B cell (primary cell): ENCODE measurements around the gene POMT1. TPM values are rescaled to one million over a fixed set of nuclear protein-coding genes. Genes with fewer than 3 reads are reported as not detected.
"Not testable (repeated sequence)": the region's sequence is repeated elsewhere in the genome, so short reads cannot be mapped to it uniquely, and the experiment has no call there.

Source experiments
- ATAC-seq: fragments of 200-7000 bp; cut with Tn5 transposase; one replicate; pipeline ENCODE4 v1.10.0; 2021; ENCODE audit warnings: low read depth, mild to moderate bottlenecking, moderate number of reproducible peaks, moderate library complexity
- CTCF ChIA-PET: fragments of 350-600 bp; sonication (Branson Sonifier 250); formaldehyde crosslinking; loops from one replicate; lab custom pipeline; 2021; ENCODE audit warnings: antibody characterized with exemption, inconsistent platforms; lab: Charles Lee
- POLR2A ChIA-PET: fragments of 350-600 bp; sonication (Branson Sonifier 250); formaldehyde crosslinking; loops from one replicate; lab custom pipeline; 2021; ENCODE audit warnings: antibody characterized with exemption; lab: Charles Lee
- DNase-seq: peaks from one replicate; pipeline ENCODE4 v3.0.0; 2013
- H2AFZ ChIP-seq: 2 replicates; pipeline ENCODE4 v1.6.1; 2012; ENCODE audit warnings: mild to moderate bottlenecking, low read depth, low read length; ENCODE audit not compliant: insufficient read depth, poor library complexity, severe bottlenecking
- H3K27ac ChIP-seq, 2 donors: 1 replicate in 1 of 2; 2 replicates in 1 of 2; pipeline ENCODE4 v1.5.1; 2012 to 2013; ENCODE audit warnings: low read length in 2 of 2, mild to moderate bottlenecking in 2 of 2, moderate library complexity in 1 of 2
- H3K27me3 ChIP-seq, 4 experiments: fragments of 200-600 bp in 1 of 4; sonication (generic) in 1 of 4; replicated peaks in 1 of 4; 1 replicate in 2 of 4; 2 replicates in 2 of 4; pipeline versions ENCODE4 v1.6.1 to v1.7.0; 2013 to 2016; ENCODE audit warnings: low read length in 3 of 4, mild to moderate bottlenecking in 2 of 4, mixed read lengths in 1 of 4, moderate library complexity in 1 of 4; ENCODE audit not compliant: insufficient read depth in 4 of 4, control insufficient read depth in 3 of 4; ENCODE audit errors: control extremely low read depth in 1 of 4
- H3K36me3 ChIP-seq, 2 experiments: replicated peaks in 1 of 2; 1 replicate in 1 of 2; 2 replicates in 1 of 2; pipeline versions ENCODE4 v1.6.1 to v1.7.1; 2013; ENCODE audit warnings: low read length in 1 of 2; ENCODE audit not compliant: insufficient read depth in 2 of 2, control insufficient read depth in 1 of 2; ENCODE audit errors: control extremely low read depth in 1 of 2, extremely low read depth in 1 of 2
- H3K4me1 ChIP-seq, 2 donors: fragments of 200-600 bp in 1 of 2; sonication (generic) in 1 of 2; 1 replicate in 1 of 2; 2 replicates in 1 of 2; pipeline versions ENCODE4 v1.5.1 to v1.6.1; 2013 to 2017; ENCODE audit warnings: low read length in 2 of 2; ENCODE audit not compliant: control insufficient read depth in 2 of 2, insufficient read depth in 2 of 2
- H3K4me2 ChIP-seq: replicated peaks from 2 replicates; pipeline ENCODE3; 2012; ENCODE audit warnings: mild to moderate bottlenecking, low read depth, low read length; ENCODE audit not compliant: poor library complexity, severe bottlenecking
- H3K4me3 ChIP-seq, 5 experiments: fragments of 200-600 bp in 1 of 5; sonication (generic) in 1 of 5; 1 replicate in 3 of 5; 2 replicates in 2 of 5; pipeline versions ENCODE4 v1.5.1 to v1.7.0; 2011 to 2016; ENCODE audit warnings: low read length in 4 of 5, mild to moderate bottlenecking in 4 of 5, low read depth in 2 of 5, control low read depth in 1 of 5, moderate library complexity in 1 of 5; ENCODE audit not compliant: insufficient read depth in 1 of 5; ENCODE audit errors: control extremely low read depth in 1 of 5, extremely low read depth in 1 of 5
- H3K79me2 ChIP-seq: fragments of 200-600 bp; sonication (generic); one replicate; pipeline ENCODE4 v1.6.0; 2016; ENCODE audit warnings: low read length; ENCODE audit not compliant: control insufficient read depth, insufficient read depth
- H3K9ac ChIP-seq: fragments of 200-600 bp; sonication (generic); 2 replicates; pipeline ENCODE4 v1.6.1; 2017; ENCODE audit warnings: mild to moderate bottlenecking, low read length, moderate library complexity
- H3K9me3 ChIP-seq, 3 donors: one replicate each; pipeline versions ENCODE4 v1.6.1 to v1.7.1; 2013; ENCODE audit warnings: low read length in 2 of 3; ENCODE audit not compliant: control insufficient read depth in 2 of 3, insufficient read depth in 1 of 3; ENCODE audit errors: control extremely low read depth in 1 of 3
- H4K20me1 ChIP-seq: 2 replicates; pipeline ENCODE4 v1.6.0; 2012; ENCODE audit warnings: mild to moderate bottlenecking, low read length; ENCODE audit not compliant: insufficient read depth, control insufficient read depth, poor library complexity, severe bottlenecking
- H3K27ac Mint-ChIP-seq: one replicate; pipeline ENCODE4 v1.8.0; 2021; ENCODE audit warnings: mixed read lengths
- H3K27me3 Mint-ChIP-seq: one replicate; pipeline ENCODE4 v1.8.0; 2021; ENCODE audit warnings: mixed read lengths
- H3K4me1 Mint-ChIP-seq: one replicate; pipeline ENCODE4 v1.8.0; 2021; ENCODE audit warnings: mixed read lengths
- H3K4me3 Mint-ChIP-seq: one replicate; pipeline ENCODE4 v1.8.0; 2021; ENCODE audit warnings: mixed read lengths
- H3K9me3 Mint-ChIP-seq: one replicate; pipeline ENCODE4 v1.8.0; 2022; ENCODE audit warnings: mixed read lengths; ENCODE audit not compliant: insufficient read depth
- EZH2 ChIP-seq: IDR thresholded peaks from 2 replicates; pipeline ENCODE4 v1.6.1; 2012; ENCODE audit warnings: borderline replicate concordance, low read depth, mild to moderate bottlenecking, moderate library complexity, low read length; ENCODE audit not compliant: insufficient read depth, poor library complexity, severe bottlenecking
- WGBS: methylation state at CpG from one replicate; pipeline ENCODE4 v1.1.5; 2013; ENCODE audit warnings: missing lambda C conversion rate; ENCODE audit not compliant: insufficient coverage; 5-methylcytosine and 5-hydroxymethylcytosine counted together
- intact Hi-C: fragments of 100-400 bp; cut with micrococcal nuclease; formaldehyde crosslinking; loops from one replicate; pipeline ENCODE4 v1.10.0; 2022
- polyA plus RNA-seq: library from polyadenylated mRNA; depleted of rRNA; stranded (reverse); fragments of >200 nt; gene quantifications from 2 replicates; pipeline ENCODE4 v1.2.3, GENCODE V29; 2012
- total RNA-seq, 2 donors: library from RNA; stranded (reverse); fragments of 120-200 nt in 1 of 2; gene quantifications; 1 replicate in 1 of 2; 2 replicates in 1 of 2; pipeline versions ENCODE4 v1.2.3 to v1.2.4, GENCODE V29; 2013 to 2022
- TF ChIP-seq, protein P1 (sequence below): fragments of 200-600 bp; IDR thresholded peaks from one replicate; pipeline ENCODE4 v1.8.0; 2022; ENCODE audit warnings: antibody characterized with exemption, mild to moderate bottlenecking

Gene POMT1
- total and polyA plus RNA-seq, 2 donors (not counting 1 experiment from before 2014, with no cell fraction given): 41.9 to 42.0 TPM

DNA sequence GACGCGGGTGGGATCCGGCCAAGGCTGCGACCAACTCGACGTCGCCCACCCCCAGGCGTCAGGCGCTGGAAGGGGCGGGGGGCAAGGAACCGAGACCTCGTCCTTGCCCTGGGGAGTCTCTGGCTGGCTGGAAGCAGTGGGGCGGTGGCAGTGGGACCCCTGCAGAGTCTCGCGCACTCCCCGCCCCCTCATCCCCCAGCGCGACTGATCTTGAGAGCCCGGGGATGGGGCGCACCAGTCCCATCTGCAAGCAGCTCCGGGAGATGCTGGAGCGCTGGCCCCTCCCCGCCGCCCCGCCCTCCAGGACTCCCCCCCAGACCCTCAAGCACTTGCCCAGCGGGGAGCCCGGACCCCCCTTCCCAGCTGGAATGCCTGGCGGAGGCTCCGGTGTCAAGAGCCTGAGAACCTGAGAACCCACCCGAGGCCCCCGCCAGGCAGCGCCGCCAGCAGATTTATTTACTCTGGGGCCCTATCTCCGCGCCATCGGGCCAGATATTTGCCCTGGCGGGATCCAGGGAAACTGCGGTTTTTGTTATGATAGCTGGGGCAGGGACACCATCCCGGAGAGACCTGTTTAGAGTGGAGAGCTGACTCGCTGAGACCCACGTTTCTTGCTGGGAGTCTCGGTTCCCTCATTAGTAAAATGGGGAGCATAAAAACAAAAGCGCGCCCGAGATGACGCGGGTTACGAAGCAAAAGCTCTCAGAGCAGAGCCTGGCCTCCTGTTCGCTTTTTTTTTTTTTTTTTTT lies 43.8 kb downstream of the POMT1 start:
- Histone ChIP-seq H2AFZ (no peak overlapping the region), H3K4me3 (peak overlapping the region in 2 of 5 experiments; percentile 17 to 36), H3K27me3 (peaks cover 0 to 40% (median 13%) of the 10 kb centered on the region in 4 experiments), H3K79me2 (no peaks in the 10 kb centered on the region), H3K4me1 (peaks cover 15 to 16% of the 10 kb centered on the region in 2 donors), H3K27ac (no peak overlapping the region), H4K20me1 (no peaks in the 10 kb centered on the region), H3K9ac (peak overlapping the region; percentile 19), H3K4me2 (peak overlapping the region; percentile 66), H3K36me3 (no peaks in the 10 kb centered on the region), H3K9me3 (peaks cover 2 to 54% (median 23%) of the 10 kb centered on the region in 3 donors)
- WGBS: 6% methylated on average over 44 of the region's 49 CpGs
- peak; percentile 38 for DNase-seq
- Mint-ChIP-seq H3K4me1 (peaks cover 11% of the 10 kb centered on the region), H3K9me3 (peaks cover 10% of the 10 kb centered on the region), H3K27ac (no peak overlapping the region), H3K27me3 (peaks cover 48% of the 10 kb centered on the region), H3K4me3 (peak overlapping the region; percentile 75)
- ATAC-seq: no peak
- ChIA-PET POLR2A (no interaction called here), CTCF (no interaction called here)
- intact Hi-C loops: loop anchor here (1.0 kb wide), 1 partner anchor 8 kb away; no protein-coding TSS in a partner anchor
- TF ChIP-seq, protein P1, sequence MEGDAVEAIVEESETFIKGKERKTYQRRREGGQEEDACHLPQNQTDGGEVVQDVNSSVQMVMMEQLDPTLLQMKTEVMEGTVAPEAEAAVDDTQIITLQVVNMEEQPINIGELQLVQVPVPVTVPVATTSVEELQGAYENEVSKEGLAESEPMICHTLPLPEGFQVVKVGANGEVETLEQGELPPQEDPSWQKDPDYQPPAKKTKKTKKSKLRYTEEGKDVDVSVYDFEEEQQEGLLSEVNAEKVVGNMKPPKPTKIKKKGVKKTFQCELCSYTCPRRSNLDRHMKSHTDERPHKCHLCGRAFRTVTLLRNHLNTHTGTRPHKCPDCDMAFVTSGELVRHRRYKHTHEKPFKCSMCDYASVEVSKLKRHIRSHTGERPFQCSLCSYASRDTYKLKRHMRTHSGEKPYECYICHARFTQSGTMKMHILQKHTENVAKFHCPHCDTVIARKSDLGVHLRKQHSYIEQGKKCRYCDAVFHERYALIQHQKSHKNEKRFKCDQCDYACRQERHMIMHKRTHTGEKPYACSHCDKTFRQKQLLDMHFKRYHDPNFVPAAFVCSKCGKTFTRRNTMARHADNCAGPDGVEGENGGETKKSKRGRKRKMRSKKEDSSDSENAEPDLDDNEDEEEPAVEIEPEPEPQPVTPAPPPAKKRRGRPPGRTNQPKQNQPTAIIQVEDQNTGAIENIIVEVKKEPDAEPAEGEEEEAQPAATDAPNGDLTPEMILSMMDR: no peak
- TF ChIP-seq EZH2: no peak

DNA sequence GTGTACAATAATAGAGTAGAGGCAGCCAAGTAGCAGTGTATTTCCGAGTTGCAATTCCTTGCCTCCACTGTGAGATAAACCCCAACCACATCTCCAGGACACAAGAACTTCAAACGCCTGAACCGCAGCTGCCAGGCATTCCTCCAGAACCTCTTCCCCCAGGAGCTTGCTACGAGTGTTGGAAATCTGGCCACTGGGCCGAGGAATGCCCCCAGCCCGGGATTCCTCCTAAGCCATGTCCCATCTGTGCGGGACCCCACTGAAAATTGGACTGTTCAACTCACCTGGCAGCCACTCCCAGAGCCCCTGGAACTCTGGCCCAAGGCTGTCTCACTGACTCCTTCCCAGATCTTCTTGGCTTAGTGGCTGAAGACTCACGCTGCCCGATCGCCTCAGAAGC lies 46.5 kb downstream of the POMT1 start:
- Mint-ChIP-seq H3K4me1 (peaks cover 11% of the 10 kb centered on the region), H3K27me3 (peaks cover 69% of the 10 kb centered on the region)
- H4K20me1 ChIP-seq, DNase-seq, H3K4me3 Mint-ChIP-seq, POLR2A ChIA-PET, H3K79me2 ChIP-seq, H3K27ac Mint-ChIP-seq, ATAC-seq, H3K27ac ChIP-seq, H3K9me3 Mint-ChIP-seq, H3K9ac ChIP-seq, H3K36me3 ChIP-seq, H3K4me2 ChIP-seq, H3K4me3 ChIP-seq, CTCF ChIA-PET, H2AFZ ChIP-seq, intact Hi-C loops: not testable (repeated sequence)
- peaks cover 0 to 53% (median 21%) of the 10 kb centered on the region in 4 experiments for H3K27me3 ChIP-seq
- H3K9me3 ChIP-seq: peaks cover 0 to 38% (median 8%) of the 10 kb centered on the region in 3 donors
- peaks cover 15 to 16% of the 10 kb centered on the region in 2 donors for H3K4me1 ChIP-seq
- WGBS: 89% methylated on average over 9 of the region's 10 CpGs

DNA sequence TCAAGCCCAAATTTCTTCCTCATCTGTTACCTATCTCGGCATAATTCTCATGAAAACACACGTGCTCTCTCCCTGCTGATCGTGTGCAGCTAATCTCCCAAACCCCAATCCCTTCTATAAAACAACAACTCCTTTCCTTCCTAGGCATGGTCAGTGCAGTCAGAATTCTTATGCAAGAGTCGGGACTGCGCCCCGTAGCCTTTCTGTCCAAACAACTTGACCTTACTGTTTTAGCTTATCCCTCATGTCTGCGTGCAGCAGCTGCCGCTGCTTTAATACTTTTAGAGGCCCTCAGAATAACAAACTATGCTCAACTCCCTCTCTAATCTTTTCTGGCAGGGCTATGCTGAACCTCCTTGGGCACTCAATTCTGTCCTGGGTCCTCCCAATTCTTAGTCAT lies 47.7 kb downstream of the POMT1 start:
- H3K27ac Mint-ChIP-seq, POLR2A ChIA-PET, H3K79me2 ChIP-seq, H3K9me3 Mint-ChIP-seq, H4K20me1 ChIP-seq, ATAC-seq, H2AFZ ChIP-seq, H3K4me3 ChIP-seq, H3K36me3 ChIP-seq, CTCF ChIA-PET, DNase-seq, H3K9ac ChIP-seq, H3K4me2 ChIP-seq, H3K4me3 Mint-ChIP-seq, H3K27ac ChIP-seq, intact Hi-C loops: not testable (repeated sequence)
- 95% methylated on average over 8 of the region's 8 CpGs for WGBS
- Histone ChIP-seq H3K9me3 (peaks cover 0 to 32% (median 2%) of the 10 kb centered on the region in 3 donors), H3K4me1 (peaks cover 15 to 16% of the 10 kb centered on the region in 2 donors), H3K27me3 (peaks cover 0 to 50% (median 19%) of the 10 kb centered on the region in 4 experiments)
- Mint-ChIP-seq H3K27me3 (peaks cover 70% of the 10 kb centered on the region), H3K4me1 (peaks cover 11% of the 10 kb centered on the region)
